SJCRH30 (cell line): ENCODE data around the gene CDK19. TPM values are rescaled to one million over a fixed set of nuclear protein-coding genes. Genes with fewer than 3 reads are reported as not detected.

ENCODE experiments used
- DNase-seq, 2 experiments: peaks; one replicate each; pipeline ENCODE4 v3.0.0-alpha.2; 2015 to 2020
- H3K27ac ChIP-seq: fragments of 250-450 bp; sonication (Bioruptor Pico); 2 replicates; pipeline ENCODE4 v1.5.1; 2020; ENCODE audit warnings: mild to moderate bottlenecking, moderate library complexity
- H3K27me3 ChIP-seq: fragments of 250-450 bp; sonication (Bioruptor Pico); 2 replicates; pipeline ENCODE4 v1.5.1; 2020; ENCODE audit warnings: mild to moderate bottlenecking, moderate library complexity
- H3K36me3 ChIP-seq: fragments of 250-450 bp; sonication (Bioruptor Pico); 2 replicates; pipeline ENCODE4 v1.5.1; 2020; ENCODE audit warnings: mild to moderate bottlenecking, moderate library complexity
- H3K4me1 ChIP-seq: fragments of 250-450 bp; sonication (Bioruptor Pico); 2 replicates; pipeline ENCODE4 v1.5.1; 2020; ENCODE audit warnings: mild to moderate bottlenecking, moderate library complexity
- H3K4me3 ChIP-seq: fragments of 250-450 bp; sonication (Bioruptor Pico); 2 replicates; pipeline ENCODE4 v1.5.1; 2020; ENCODE audit warnings: mild to moderate bottlenecking, moderate library complexity
- H3K9me3 ChIP-seq: fragments of 250-450 bp; sonication (Bioruptor Pico); replicated peaks from 2 replicates; pipeline ENCODE4 v1.5.1; 2020; ENCODE audit warnings: mild to moderate bottlenecking, moderate library complexity
- total RNA-seq: library from RNA; depleted of rRNA; stranded (reverse); fragments of >200 nt; shearing (Covaris generic); gene quantifications from 2 replicates; pipeline ENCODE4 v1.2.3, GENCODE V29; 2014

Gene CDK19
- total RNA-seq, 1 experiment from 2014 or later, result 22.2 TPM

DNA sequence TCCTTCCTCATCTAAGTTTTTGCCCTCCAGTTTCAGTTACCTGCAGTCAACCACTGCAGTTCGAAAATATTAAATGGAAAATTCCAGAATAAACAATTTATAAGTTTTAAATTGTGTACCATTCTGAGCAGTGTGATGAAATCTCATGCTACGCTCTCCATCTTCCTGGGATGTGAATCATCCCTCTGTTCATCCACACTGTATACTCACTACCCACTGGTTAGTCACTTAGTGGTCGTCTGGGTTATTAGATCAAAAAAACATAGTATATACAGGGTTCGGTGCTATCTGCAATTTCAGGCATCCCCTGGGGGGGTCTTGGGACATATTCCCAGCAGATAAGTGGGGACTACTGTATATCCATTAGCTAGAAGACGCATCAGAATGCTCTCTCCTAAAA is 186.9 kb downstream of the CDK19 start:
- no peaks in the 10 kb centered on the region for H3K27me3 ChIP-seq
- no peak for DNase-seq
- H3K27ac ChIP-seq, result no peak overlapping the region
- no peaks in the 10 kb centered on the region for H3K4me1 ChIP-seq
- no peak overlapping the region for H3K4me3 ChIP-seq
- H3K9me3 ChIP-seq, result no peaks in the 10 kb centered on the region
- H3K36me3 ChIP-seq, result no peaks in the 10 kb centered on the region

DNA sequence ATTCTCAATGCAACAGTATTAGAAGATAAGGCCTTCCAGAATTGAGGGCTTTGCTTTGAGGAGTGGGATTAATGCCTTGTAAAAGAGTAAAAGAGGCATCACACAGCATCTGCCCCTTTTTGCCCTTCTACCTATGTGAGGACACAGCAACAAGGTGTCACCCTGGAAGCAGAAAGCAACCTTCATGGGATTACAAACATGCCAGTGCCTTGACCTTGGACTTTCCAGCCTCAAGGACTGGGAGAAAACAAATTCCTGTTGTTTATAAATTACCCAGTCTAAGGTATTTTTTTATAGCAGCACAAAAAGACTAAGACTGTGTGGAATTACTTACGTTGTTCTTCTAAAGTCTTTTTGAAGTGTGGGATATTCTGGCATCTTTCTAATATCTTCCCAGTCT is 188.8 kb downstream of the CDK19 start:
- no peaks in the 10 kb centered on the region for H3K27me3 ChIP-seq
- no peaks in the 10 kb centered on the region for H3K4me1 ChIP-seq
- no peaks in the 10 kb centered on the region for H3K9me3 ChIP-seq
- H3K4me3 ChIP-seq, result no peak overlapping the region
- H3K36me3 ChIP-seq, result no peaks in the 10 kb centered on the region
- no peak for DNase-seq
- no peak overlapping the region for H3K27ac ChIP-seq

DNA sequence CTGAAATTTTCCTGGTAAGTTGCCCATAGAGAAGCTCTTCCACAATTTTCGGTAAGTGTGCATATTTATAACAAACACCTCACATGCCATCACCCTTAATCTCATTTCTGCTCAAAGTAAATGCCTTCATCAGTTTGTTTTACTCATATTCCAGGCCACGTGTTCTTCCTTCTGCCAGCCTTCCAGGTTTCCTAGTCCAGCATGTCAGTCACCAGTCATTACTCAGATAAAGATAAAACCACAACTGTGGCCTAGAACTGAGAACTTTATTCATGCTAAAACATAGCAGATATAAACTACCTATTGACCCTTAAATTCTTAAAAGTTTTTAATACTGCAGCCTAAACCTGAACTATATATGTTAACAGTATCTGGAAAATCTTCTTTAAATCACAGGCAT is 189.4 kb downstream of the CDK19 start:
- Histone ChIP-seq H3K27ac (no peak overlapping the region), H3K36me3 (no peaks in the 10 kb centered on the region), H3K4me3 (no peak overlapping the region), H3K4me1 (no peaks in the 10 kb centered on the region), H3K27me3 (no peaks in the 10 kb centered on the region), H3K9me3 (no peaks in the 10 kb centered on the region)
- DNase-seq, result no peak

DNA sequence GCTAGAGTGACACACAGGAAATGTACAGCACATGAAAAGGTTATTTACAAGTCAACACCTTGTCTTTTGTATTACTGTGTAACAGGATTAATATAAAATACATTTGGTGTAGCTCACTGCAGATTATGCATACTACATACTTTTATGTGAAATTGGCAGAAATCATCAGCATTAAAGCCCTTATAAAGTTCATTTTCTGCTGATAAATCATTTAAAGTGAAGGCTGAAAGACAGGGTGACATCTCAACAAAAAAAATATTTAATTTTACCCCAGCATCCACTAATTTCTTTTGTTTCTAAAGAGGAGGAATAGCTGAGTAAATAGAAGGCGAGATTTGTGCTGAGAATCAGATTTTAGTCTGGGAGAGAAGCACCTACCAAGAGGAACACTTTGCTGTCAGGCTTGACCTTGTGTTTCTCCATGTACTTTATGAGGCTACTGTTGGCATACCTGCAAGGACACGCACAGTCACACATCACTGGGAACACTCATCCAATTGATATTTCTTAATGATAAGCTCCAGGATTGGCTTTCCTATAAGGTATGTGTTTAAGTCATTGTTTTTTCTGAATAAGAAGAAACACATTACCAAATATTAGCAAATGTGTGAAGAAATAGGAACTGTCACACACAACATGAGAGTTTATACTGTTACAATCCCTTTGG is 192.2 kb downstream of the CDK19 start:
- H3K4me3 ChIP-seq, result no peak overlapping the region
- no peak overlapping the region for H3K27ac ChIP-seq
- no peaks in the 10 kb centered on the region for H3K9me3 ChIP-seq
- H3K4me1 ChIP-seq, result peaks cover 11% of the 10 kb centered on the region
- no peak for DNase-seq
- H3K36me3 ChIP-seq, result no peaks in the 10 kb centered on the region
- no peaks in the 10 kb centered on the region for H3K27me3 ChIP-seq

GRCh38 chr6:110621061-110621460 is 194.2 kb downstream of the CDK19 start:
- Histone ChIP-seq H3K4me1 (peaks cover 11% of the 10 kb centered on the region), H3K27ac (no peak overlapping the region), H3K36me3 (no peaks in the 10 kb centered on the region), H3K9me3 (no peaks in the 10 kb centered on the region), H3K4me3 (no peak overlapping the region), H3K27me3 (no peaks in the 10 kb centered on the region)
- DNase-seq, result no peak

DNA sequence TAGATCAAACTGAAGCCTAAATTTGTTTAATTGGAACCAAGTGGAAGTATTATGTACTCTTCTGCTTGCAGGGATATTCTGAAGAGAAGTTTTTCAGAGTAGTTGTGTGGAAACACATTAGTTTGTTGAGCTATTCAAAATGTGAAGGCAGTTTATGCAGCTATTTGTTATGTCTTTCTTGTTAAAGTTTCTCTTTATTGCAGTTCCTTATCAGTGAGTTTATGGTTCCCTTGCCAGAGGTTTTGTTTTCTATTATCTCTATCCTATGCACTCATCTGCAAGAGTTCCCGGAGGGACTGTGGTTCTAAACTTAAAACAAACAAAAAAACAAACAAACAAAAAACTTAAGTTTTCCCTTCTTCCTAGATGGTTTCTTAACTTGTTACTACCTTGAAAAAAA is 195.2 kb downstream of the CDK19 start:
- Histone ChIP-seq H3K4me1 (peaks cover 11% of the 10 kb centered on the region), H3K27me3 (no peaks in the 10 kb centered on the region), H3K27ac (no peak overlapping the region), H3K4me3 (no peak overlapping the region), H3K9me3 (no peaks in the 10 kb centered on the region), H3K36me3 (no peaks in the 10 kb centered on the region)
- DNase-seq, result no peak

- DNase-seq, result no peak
- peaks cover 13% of the 10 kb centered on the region for H3K4me1 ChIP-seq
- no peaks in the 10 kb centered on the region for H3K36me3 ChIP-seq
- H3K9me3 ChIP-seq, result no peaks in the 10 kb centered on the region
- H3K27ac ChIP-seq, result no peak overlapping the region; the same call in 1 of the 2 replicates
- H3K27me3 ChIP-seq, result no peaks in the 10 kb centered on the region
- H3K4me3 ChIP-seq, result no peak overlapping the region
Observed at GRCh38 chr6:110619275-110619908, 195.9 kb downstream of the CDK19 start.

GRCh38 chr6:110618591-110619267 is 196.5 kb downstream of the CDK19 start:
- H3K9me3 ChIP-seq, result no peaks in the 10 kb centered on the region
- no peaks in the 10 kb centered on the region for H3K27me3 ChIP-seq
- DNase-seq, result peak; percentile 50 to 71
- H3K27ac ChIP-seq, result peak overlapping the region; percentile 68
- peak overlapping the region; percentile 16 for H3K4me3 ChIP-seq
- H3K36me3 ChIP-seq, result no peaks in the 10 kb centered on the region
- peaks cover 13% of the 10 kb centered on the region for H3K4me1 ChIP-seq

GRCh38 chr6:110617057-110617456 is 198.2 kb downstream of the CDK19 start:
- Histone ChIP-seq H3K27ac (no peak overlapping the region), H3K27me3 (no peaks in the 10 kb centered on the region), H3K9me3 (no peaks in the 10 kb centered on the region), H3K4me3 (no peak overlapping the region), H3K4me1 (peaks cover 13% of the 10 kb centered on the region), H3K36me3 (no peaks in the 10 kb centered on the region)
- no peak for DNase-seq

- no peak overlapping the region for H3K4me3 ChIP-seq
- H3K27me3 ChIP-seq, result no peaks in the 10 kb centered on the region
- no peak for DNase-seq
- no peaks in the 10 kb centered on the region for H3K9me3 ChIP-seq
- H3K4me1 ChIP-seq, result peaks cover 13% of the 10 kb centered on the region
- H3K36me3 ChIP-seq, result no peaks in the 10 kb centered on the region; the same call in 1 of the 2 replicates
- no peak overlapping the region for H3K27ac ChIP-seq
Observed at GRCh38 chr6:110615722-110616121, 199.5 kb downstream of the CDK19 start.

DNA sequence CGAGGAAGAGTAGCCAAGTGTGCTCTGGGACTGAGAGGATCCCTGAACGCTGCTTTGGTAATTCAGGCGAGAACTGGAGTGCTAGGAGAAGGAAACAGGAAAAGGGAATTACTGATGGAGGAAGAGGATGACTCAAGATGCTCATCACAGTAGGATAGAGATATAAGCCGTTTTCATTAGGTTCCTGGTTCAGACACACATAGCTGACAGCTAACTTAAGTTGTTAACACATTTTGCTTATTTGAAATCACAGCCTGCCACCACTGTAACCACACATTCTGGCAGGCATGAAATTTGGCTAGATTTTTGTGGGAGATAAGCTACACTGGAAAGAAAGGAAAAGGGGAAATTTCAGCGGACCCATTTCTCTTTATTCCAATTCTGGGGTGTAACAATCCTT is 200.7 kb downstream of the CDK19 start:
- DNase-seq, result no peak
- Histone ChIP-seq H3K27me3 (no peaks in the 10 kb centered on the region), H3K9me3 (no peaks in the 10 kb centered on the region), H3K4me3 (no peak overlapping the region), H3K36me3 (no peaks in the 10 kb centered on the region; the same call in 1 of the 2 replicates), H3K4me1 (peaks cover 13% of the 10 kb centered on the region), H3K27ac (no peak overlapping the region)

GRCh38 chr6:110614106-110614505 is 201.2 kb downstream of the CDK19 start:
- Histone ChIP-seq H3K4me1 (peaks cover 11% of the 10 kb centered on the region), H3K36me3 (no peaks in the 10 kb centered on the region; the same call in 1 of the 2 replicates), H3K27ac (no peak overlapping the region), H3K4me3 (no peak overlapping the region), H3K27me3 (no peaks in the 10 kb centered on the region), H3K9me3 (no peaks in the 10 kb centered on the region)
- DNase-seq, result no peak

DNA sequence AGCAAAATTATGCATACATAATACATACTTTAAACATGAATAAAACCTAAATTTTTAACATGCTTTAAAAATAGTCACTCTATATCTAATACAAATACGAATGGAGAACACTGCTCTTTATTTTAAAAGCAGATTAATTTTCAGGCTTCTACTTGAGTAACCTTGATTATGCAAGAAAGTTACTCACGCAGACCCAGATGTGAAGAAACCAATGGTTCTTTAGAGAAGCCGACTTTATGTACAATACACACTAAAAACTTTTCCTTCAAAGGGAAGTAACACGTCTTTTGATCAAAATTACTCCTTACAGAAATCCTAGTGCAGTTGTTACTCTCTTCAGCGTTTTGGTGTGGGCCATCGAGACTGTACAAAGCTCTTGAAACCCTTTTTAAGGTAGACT is 201.9 kb downstream of the CDK19 start:
- Histone ChIP-seq H3K4me3 (no peak overlapping the region), H3K27ac (no peak overlapping the region), H3K27me3 (no peaks in the 10 kb centered on the region), H3K9me3 (no peaks in the 10 kb centered on the region), H3K4me1 (peaks cover 5% of the 10 kb centered on the region; the same call in 1 of the 2 replicates), H3K36me3 (no peaks in the 10 kb centered on the region; the same call in 1 of the 2 replicates)
- no peak for DNase-seq

- Histone ChIP-seq H3K9me3 (no peaks in the 10 kb centered on the region), H3K36me3 (no peaks in the 10 kb centered on the region; the same call in 1 of the 2 replicates), H3K27me3 (no peaks in the 10 kb centered on the region), H3K27ac (no peak overlapping the region), H3K4me1 (peaks cover 3% of the 10 kb centered on the region; the same call in 1 of the 2 replicates), H3K4me3 (no peak overlapping the region)
- DNase-seq, result no peak
Observed at GRCh38 chr6:110612298-110612697, 203.0 kb downstream of the CDK19 start.

DNA sequence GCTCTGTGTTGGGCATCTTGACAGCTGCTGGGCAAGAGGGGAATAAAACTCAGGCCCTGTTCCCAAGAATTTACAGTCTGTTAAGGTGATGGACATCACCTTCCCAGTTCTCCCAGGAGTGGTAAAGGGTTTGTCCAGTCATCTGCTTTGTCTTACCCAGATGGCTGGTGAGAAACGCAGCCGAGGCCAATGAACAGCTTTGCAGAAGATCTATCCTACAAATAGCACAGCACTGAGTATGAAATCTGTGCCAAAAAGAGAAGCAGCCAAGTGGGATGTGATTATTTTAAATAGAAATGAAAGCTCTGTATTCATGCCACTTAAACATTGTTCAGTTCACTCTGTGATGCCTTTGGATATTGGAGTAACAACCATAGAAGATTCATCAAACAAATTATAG is 206.2 kb downstream of the CDK19 start:
- Histone ChIP-seq H3K4me1 (no peaks in the 10 kb centered on the region), H3K36me3 (no peaks in the 10 kb centered on the region; the same call in 1 of the 2 replicates), H3K27ac (no peak overlapping the region), H3K27me3 (no peaks in the 10 kb centered on the region), H3K4me3 (no peak overlapping the region), H3K9me3 (no peaks in the 10 kb centered on the region)
- no peak for DNase-seq
